HG02623 (cell line): Measurements from ENCODE around the gene SH3PXD2A.

Experiments
- ATAC-seq: cut with Tn5 transposase; IDR thresholded peaks from one replicate; pipeline ENCODE4 v1.9.1; 2021; ENCODE audit warnings: moderate library complexity; ENCODE audit not compliant: unreplicated experiment

SH3PXD2A gene

DNA sequence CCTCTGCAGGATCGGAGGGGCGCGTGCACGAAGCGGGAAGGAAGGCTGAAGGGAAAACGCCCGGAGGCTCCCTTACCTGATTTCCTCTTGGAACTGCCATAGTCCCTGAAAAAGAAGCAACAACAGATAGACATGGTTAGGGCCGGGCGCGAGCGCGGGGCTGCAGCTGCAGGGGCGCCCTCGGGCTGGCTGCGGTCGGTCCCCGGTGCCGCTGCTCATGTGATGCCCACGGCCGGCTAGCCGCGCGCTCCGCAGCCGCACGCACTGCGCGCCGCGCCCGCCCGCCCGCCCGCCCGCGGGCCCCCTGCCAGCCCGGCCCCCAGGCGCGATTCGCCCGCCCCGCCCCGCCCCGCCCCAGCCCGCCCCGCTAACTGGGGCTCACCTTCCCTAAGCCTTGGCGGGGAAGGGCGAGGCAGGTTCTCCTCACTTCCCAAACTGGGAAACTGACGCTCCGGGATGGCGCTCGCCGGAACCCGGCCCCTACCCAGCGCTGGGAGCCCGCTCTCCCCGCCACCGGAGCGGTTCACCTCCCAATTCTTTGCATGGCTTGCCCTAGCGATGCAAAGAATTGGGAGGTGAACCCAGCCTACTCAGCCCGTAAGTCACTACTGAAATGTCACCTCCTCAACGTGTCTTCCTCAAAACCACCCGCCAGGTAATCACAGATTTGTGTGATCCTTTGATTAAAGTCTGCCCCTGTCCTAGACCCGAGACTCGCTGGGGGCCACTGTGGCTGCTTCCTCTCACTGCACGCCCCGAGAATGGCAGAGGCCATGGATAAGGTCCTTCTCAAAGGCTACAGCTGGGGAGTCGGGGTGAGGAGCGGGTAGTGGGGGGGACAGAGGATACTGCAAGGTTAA, 162.2 kb downstream of the SH3PXD2A start:
- no peak for ATAC-seq

DNA sequence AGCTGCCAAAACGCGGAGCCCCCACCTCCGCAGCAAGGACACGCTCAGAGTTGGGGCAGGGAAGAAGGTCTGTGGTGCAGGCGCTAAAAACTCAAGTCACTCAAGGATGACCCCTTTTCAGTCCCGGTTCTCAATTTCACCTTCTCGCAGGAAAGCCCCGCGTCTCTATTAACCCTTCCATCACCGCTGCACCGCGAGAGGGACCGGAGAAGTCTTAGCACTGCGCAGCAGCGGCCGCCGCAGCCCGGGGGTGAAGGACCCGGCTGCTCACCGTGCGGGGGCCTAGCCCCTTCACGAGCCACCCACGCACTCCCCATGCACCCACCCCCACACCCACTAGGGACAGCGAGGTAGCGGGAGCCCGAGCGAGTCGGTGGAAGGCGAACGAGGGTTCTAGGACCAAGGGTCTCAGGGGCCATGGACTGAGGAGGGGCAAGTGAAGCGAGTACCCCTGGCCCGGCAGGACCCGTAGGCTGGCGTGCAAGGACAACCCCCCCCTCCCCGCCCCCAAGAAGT, 162.9 kb downstream of the SH3PXD2A start:
- ATAC-seq, result peak; percentile 43

DNA sequence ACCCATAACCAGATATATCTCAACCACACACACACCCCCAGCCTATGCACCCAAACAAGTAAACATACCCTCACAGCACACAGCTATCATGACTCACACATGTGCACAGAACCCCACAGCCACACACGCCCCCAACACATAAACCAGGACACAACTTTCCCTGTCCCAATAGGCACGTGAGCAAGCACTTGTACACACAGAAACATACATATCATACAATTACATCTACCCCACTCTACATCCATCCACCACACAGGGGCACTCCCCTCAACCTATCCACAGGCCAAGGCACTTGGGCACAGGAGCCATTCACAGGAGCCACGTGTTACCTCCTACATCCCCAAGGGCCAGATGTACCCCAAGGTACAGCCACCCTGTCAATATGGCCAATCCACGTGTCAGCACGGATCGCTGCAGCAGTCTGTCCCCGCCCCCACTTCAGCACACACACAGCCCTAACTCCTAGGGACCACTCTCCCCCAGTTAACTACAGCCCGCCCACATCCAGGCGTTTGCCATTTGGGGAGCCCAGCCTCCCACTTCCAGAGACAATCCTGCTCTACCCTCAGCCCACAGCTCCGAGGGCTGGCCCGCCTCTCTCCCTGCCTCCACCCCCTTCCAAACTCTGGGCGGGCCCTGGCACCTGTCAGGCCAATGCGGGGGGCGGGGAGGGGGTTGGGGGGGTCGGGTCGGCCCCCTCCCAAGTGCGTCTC, 163.5 kb downstream of the SH3PXD2A start:
- peak; percentile 23 for ATAC-seq

DNA sequence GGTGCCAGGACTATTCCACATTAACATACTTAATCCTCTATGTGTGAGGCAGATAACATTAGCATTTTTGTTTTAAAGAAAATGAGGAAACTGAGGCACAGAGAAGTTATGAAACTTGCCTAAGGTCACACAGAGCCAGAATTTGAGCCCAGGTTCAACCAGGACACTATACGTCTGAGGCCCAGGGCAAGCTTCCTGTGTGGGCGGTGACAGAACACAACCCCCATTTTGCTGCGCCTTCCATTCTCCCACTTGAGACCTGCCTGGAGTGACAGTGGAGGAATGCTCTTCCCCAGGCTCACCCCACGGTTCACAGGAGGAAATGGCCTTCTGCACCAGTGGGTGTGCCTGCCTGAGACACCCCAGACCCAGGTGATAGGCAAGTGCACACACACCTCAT, 164.1 kb downstream of the SH3PXD2A start:
- ATAC-seq, result no peak

DNA sequence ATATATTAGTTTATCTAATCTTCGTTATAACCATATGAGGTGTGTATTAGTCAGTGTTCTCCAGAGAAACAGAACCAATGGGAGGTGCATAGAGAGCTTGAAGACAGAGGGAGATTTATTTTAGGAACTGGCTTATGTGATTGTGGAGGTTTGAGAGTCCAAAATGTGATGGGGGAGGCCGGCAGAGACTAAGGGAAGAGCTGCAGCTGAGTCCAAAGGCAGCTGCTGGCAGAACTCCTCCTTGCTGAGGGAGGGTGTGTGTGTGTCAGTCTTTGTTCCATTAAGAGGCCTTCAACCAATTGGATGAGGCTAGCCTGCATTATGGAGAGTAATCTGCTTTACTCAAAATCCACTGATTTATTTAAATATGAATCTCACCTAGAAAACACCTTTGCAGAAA, 165.1 kb downstream of the SH3PXD2A start:
- ATAC-seq, result no peak

DNA sequence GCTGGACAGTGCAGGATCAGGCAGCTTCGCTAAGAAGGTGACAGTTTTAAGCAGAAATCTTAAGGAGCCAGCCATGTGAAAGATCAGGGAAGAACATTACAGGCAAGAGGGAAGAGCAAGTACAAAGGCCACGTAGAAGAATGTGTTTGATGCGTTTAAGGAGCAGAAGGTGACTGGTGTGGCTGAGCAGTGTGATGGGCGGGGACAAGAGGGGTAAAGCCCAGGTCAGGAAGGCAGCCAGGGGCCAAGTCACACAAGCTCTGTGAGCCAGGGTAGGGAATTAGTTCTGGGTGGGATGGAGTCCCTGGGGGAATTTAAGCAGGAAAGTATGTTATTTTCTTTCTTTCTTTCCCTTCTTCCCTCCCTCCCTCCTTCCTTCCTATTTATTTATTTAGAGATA, 166.9 kb downstream of the SH3PXD2A start:
- no peak for ATAC-seq

DNA sequence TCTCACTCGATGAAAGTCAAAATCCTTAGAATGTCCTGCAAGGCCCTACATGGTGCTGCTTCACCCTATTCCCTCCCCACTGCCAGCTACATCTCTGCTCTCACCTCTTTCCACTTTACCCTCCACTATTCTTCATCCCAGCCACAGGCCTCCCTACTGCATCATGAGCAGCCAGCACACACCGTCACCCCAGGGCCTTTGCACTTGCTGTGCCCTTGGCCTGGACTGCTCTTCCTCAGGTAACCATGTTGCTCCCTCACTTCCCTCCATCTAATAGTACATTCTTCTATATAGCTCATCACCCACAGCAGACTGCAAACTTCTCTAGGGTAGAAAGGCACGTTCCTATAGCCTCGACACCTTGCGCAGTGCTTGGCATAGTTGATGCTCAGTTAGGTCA, 167.7 kb downstream of the SH3PXD2A start:
- no peak for ATAC-seq

DNA sequence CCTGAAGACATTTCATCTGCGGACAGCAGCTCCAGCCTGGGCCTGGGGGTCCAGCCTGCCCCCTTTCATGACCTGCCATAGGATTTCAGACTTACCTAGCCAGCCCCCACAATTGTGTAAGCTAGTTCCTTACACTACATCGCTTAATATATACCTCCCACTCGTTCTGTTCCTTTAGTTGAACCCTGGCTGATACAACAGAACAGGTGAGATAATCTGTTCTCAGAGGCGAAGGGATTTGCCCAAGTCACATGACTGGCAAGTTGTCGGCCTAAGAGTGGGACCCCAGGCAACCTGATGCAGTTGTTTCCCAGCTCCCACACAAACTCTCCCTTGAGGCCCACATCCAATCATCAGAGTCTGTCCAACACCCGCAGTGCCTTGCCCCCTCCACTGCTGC, 168.2 kb downstream of the SH3PXD2A start:
- no peak for ATAC-seq

DNA sequence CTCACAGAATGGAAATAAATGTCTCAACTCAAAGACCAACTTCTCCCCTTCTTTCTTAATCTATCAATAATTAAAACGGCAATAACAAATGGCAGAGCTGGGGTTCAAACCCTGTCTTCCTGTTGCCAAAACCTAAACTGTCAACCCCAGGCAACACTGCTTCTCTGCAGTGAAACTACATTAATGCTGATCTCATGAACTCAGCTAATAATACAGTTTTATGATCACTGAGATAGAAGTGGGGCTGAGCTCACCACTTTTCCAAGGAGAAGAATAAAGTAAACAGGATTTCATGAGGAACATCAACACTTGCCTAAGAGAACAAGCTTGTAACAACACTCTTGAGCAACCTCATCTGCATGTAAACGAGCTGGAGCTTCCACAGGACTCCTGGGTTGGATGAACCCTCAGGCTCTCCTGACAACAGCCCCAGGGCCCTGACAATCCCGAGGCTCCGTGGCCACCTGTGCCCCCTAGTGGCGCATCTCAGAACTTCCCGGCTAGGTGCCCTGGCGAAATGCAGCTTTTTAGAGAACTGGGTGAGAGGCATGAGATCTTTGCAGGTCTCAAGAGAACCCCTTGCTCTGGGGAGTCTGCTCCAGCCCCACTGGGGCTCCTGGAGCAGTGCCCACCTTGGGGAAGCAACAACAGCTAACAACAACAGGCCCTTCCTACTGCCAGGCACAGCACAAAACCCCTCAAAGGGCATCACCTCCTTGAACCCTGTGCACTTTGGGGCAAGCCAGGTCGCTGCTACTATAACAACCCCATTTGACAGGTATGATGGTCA, 169.3 kb downstream of the SH3PXD2A start:
- ATAC-seq, result peak; percentile 66

DNA sequence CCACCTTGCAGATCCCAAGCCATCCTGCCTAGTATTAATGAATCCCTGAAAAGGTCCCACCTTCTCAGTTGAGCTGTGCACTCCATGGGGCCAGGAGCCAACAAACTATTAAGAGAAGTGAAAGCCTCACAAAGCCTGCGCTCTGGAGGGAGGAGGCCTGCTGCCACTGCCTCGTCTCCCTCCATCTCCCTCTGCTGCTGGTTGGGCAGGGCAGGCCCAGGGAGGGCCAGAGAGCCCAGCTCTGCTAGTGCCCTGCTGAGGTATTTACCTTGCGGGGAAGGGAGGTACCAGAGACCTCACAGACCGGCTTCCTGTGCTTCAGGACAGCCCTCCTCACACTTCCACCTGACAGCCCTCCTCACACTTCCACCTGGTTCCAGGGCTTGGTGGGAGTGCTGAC, 171.5 kb downstream of the SH3PXD2A start:
- no peak for ATAC-seq

DNA sequence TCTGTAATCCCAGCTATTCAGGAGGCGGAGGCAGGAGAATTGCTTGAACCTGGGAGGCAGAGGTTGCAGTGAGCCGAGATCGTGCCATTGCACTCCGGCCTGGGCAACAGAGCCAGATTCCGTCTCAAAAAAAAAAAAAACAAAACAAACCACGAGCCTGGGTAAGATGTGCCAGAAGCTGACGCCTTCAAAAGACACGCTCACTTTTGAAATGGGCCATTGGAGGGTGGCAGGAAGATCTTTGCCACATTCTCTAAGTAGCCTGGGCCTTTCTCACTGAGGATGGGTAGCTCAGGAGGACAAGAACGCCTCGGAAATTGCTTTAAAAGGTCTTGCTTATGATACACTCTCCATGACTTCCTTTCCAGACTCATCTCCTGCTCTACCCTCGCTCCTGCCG, 172.7 kb downstream of the SH3PXD2A start:
- ATAC-seq, result no peak

DNA sequence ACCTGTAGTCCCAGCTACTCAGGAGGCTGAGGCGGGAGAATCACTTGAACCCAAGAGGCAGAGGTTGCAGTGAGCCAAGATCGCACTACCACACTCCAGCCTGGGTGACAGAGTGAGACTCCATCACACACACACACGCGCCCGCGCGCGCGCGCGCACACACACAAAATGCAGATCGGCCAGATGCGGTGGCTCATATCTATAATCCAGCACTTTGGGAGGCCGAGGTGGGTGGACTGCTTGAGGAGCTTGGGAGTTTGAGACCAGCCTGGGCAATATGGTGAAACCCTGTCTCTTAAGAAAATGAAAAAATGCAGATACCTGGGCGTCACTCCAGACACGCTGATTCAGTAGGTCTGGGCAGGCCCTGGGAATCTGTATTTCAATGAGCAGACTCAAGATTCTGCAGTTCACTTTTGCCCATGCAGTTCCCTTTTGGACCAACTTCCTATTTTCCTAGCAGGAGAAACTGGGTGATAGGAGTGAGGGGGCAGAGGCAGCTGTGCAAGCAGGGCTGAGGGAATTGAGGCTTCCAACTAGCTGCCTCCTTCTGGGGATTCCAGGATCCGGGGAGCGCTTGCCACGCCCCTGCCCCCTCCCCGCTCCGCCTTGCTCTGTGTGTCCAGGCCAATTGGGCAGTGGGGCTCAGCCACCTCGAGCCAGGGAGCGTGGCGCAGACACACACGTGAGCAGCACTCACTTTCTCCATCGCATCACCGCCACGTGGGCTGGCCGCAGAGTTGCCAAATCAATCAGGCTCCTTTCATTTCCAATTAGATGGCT, 173.6 kb downstream of the SH3PXD2A start:
- ATAC-seq, result no peak

DNA sequence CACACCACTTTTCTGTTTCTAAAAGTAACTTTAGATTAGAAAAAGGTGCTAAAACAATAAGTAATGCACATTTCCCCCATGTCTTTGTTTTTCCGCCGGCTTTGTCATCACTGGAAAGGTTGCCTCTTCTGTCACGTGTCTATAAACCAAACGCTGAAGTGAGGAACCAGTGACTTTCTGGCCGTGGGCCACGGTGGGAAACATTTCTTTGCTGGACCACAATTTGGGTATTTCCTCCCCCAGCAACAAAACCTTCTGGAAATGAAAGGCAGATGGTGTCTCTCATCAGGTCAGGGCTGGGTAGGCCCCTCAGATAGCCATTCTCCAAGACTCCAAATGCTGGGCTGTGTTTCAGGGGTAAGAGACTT, 174.5 kb downstream of the SH3PXD2A start:
- no peak for ATAC-seq

DNA sequence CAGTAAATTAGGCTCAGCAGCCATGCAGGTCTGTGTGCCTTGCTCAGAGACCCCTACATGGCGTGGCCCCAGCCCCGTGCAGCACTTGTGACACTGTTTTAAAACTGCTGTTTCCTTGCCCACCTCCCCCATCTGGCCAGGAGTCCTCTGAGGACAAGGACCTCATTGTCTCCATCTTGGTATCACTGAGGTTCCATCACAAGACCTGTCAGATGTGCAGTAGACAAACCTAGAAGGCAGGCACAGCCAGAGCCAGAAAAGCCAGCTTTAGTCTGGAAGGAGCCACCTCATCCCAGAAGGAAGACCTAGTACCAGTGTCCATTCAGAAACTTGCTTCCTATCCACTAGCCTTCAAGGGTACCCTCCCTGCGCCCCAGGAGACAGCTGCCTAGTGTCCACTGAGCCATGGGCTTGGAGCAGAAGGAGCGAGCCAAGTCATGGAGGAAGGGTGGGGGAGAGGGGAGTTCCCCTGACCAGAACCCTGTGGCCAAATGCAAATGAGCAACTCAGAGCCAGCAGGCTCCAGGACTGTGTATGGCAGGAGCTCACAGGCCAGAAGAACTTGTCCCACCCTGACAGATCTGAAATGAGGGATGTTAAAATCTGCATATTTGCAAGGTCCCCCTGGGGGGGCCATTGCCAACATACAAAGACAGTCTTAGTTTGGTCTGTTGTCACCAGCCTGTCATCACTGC, 176.1 kb downstream of the SH3PXD2A start:
- peak; percentile 72 for ATAC-seq

DNA sequence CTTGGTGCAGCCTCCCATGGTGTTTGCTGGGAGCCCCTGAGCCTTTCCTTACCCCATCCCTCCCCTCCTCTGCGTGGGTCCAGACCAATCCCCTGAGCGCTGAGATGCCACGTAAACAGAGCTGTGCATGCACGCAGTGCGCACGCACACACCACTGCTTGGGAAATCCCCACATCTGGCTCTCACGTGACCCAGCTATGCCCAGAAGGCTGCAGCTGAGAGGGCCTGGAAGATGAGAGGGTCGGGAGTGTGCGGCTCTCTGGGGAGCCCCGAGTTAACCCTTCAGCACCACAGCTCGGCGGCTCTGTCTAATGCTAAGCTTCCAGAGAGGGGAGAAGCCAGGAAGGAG, 177.2 kb downstream of the SH3PXD2A start:
- ATAC-seq, result peak; percentile 87

DNA sequence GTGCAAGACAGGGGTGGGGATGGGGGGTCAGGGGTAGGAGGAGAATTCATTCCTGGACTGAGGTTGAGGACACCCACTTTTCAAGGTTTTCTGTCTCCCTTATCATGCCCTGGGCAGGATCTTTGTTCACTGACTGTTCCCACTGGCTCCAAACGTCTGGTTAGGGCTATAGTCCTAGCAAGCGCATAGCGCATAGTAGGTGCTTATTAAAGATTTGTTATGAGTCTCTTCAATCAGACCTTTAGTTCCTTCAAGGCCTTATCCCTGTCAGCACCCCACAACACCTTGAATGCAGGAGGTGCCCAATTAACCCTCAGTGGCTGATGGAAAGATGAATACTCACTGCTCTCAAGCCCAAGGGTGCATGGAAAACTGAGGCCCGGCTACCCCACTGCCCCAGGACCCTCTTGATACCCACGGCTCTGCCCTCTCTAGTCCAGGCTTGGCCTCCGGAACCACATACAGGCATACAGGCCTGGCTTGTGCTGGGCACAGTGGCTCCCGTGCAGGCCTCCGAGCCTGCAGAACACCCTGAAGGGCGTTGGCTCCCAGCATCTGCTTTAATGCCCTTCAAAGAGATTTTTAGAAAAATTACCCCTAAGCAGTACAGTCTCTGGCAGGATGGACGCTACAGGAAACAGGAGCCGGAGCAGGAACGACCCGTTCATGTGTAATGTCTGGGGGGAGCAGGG, 177.7 kb downstream of the SH3PXD2A start:
- ATAC-seq, result no peak

DNA sequence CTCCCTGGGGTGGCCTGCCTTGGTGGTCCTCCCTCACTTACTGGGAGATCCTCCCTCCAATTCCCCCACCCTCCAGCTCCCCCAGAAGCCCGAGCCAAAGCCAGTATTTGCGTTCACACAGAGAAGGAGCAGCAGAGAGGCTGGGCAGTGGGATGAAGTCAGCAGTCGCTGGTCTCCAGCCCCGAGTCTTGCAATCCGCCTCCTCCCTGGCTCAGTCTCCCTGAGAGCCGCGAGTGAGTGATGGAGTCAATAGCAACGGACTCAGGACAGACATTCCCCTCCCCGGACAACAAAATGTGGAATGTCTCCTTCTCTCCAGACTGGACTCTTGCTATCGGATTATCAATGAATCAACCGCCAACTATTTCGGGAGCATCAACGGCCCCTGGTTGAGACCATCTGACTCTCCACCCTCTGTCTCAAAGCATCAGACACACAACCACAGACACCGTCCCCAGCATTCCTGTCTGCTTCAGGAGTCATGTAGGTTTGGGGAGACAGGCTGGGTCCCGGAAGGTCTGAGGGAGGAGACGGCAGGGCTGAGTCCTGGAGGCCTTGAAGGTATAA, 178.4 kb downstream of the SH3PXD2A start:
- no peak for ATAC-seq

DNA sequence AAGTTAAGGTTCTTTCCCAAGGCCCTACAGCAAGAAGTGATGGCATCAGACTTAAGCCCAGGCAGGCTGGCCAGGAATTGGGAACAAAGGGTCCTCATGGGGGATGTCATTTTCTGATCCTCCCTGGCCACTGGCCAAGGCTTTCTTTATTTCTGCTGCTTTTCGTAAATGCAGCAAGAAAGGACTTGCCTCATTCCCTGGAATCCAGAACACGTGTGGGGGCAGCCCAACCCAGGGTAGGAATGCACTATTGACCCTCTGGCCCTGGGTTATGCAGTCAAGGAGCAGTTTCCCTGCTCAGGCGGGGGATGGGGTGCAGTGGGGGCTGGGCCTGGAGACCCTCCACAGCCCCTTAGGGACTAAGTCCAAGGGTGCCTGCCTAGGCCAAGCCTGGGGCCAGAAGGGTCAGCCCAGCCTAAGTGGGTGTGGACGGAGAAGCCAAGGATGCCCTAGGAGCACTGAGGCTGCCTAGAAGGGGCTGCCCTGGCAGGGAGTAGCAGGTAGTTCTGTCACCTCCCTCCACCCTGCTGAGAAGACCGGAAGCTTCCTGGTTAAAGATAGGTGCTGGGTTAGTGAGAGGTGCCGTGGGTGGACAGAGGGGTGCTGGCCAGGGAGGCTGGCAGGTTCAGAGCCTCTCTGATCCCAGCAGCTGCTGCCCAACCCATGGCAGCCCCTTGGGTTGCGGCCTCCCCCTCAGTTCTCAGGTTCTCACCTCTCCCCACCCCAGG, 179.2 kb downstream of the SH3PXD2A start:
- ATAC-seq, result no peak

DNA sequence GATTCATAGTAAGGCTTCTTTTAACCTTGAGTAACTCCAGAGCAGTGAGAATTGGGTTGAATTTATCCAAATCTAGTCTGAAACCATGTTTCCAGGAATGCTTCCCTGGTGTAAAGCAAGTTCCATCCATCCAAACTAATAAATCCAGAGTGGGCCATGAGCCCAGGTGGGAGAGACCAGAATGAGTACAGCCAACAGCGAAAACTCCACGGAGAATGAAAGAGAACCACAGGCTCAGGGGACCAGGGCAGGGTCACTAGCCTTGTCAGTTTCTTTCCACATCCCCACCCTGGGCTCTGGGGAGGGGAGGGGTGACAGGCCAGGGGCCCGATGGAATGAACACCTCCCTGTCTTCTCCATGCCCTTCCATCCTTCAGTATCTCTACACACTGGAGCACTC, 181.8 kb downstream of the SH3PXD2A start:
- ATAC-seq, result no peak
